GM08714 (cell line): ENCODE data around the gene CELSR3.

Experiments
- H3K4me3 ChIP-seq: fragments of 200-500 bp; sonication (Bioruptor generic); 2 replicates; pipeline ENCODE4 v1.5.1; 2014; ENCODE audit warnings: mild to moderate bottlenecking, low read length, inconsistent platforms
- ZNF274 ChIP-seq: IDR thresholded peaks from 2 replicates; pipeline ENCODE4 v1.6.1; 2012; ENCODE audit warnings: mild to moderate bottlenecking, low read depth, low read length

CELSR3 gene

GRCh38 chr3:48662753-48663488, at the start of gene CELSR3:
TSS of gene CELSR3 (minus strand) at chr3:48662886. CDS start at chr3:48662634, 252 bp downstream.
- TF ChIP-seq ZNF274: no peak
- H3K4me3 ChIP-seq: peak within 1 kb of the TSS; percentile 49; the same call in 1 of the 2 replicates

- H3K4me3 ChIP-seq: no peak overlapping the region
- no peak for TF ChIP-seq ZNF274
Observed at GRCh38 chr3:48711727-48712126, 49.0 kb upstream of the CELSR3 start.

- H3K4me3 ChIP-seq: no peak overlapping the region
- no peak for TF ChIP-seq ZNF274
Observed at GRCh38 chr3:48709051-48709461, 46.4 kb upstream of the CELSR3 start.

GRCh38 chr3:48708481-48708889, 45.8 kb upstream of the CELSR3 start:
- H3K4me3 ChIP-seq: no peak overlapping the region
- no peak for TF ChIP-seq ZNF274

- no peak overlapping the region for H3K4me3 ChIP-seq
- no peak for TF ChIP-seq ZNF274
Observed at GRCh38 chr3:48707157-48707556, 44.5 kb upstream of the CELSR3 start.

GRCh38 chr3:48702320-48702920, 39.7 kb upstream of the CELSR3 start:
- TF ChIP-seq ZNF274: no peak
- H3K4me3 ChIP-seq: no peak overlapping the region

- TF ChIP-seq ZNF274: no peak
- H3K4me3 ChIP-seq: no peak overlapping the region
Observed at GRCh38 chr3:48700731-48701405, 38.2 kb upstream of the CELSR3 start.

GRCh38 chr3:48698891-48699290, 36.2 kb upstream of the CELSR3 start:
- no peak overlapping the region for H3K4me3 ChIP-seq
- no peak for TF ChIP-seq ZNF274

GRCh38 chr3:48697952-48698351, 35.3 kb upstream of the CELSR3 start:
- H3K4me3 ChIP-seq: no peak overlapping the region
- TF ChIP-seq ZNF274: no peak

GRCh38 chr3:48696601-48697000, 33.9 kb upstream of the CELSR3 start:
- TF ChIP-seq ZNF274: no peak
- no peak overlapping the region for H3K4me3 ChIP-seq

GRCh38 chr3:48696156-48696555, 33.5 kb upstream of the CELSR3 start:
- no peak overlapping the region for H3K4me3 ChIP-seq
- TF ChIP-seq ZNF274: no peak

- no peak overlapping the region for H3K4me3 ChIP-seq
- TF ChIP-seq ZNF274: no peak
Observed at GRCh38 chr3:48695393-48695753, 32.7 kb upstream of the CELSR3 start.

- TF ChIP-seq ZNF274: no peak
- no peak overlapping the region for H3K4me3 ChIP-seq
Observed at GRCh38 chr3:48694610-48695392, 32.1 kb upstream of the CELSR3 start.

- no peak overlapping the region for H3K4me3 ChIP-seq
- TF ChIP-seq ZNF274: no peak
Observed at GRCh38 chr3:48693826-48694225, 31.1 kb upstream of the CELSR3 start.

- TF ChIP-seq ZNF274: no peak
- H3K4me3 ChIP-seq: no peak overlapping the region
Observed at GRCh38 chr3:48692551-48692950, 29.9 kb upstream of the CELSR3 start.
